HepG2 (cell line): ENCODE measurements around the gene PALM. TPM values are rescaled to one million over a fixed set of nuclear protein-coding genes. Genes with fewer than 3 reads are reported as not detected.

ENCODE experiments used
- ATAC-seq: fragments of 200-7000 bp; cut with Tn5 transposase; 3 replicates; pipeline ENCODE4 v1.9.1; 2020; ENCODE audit warnings: mild to moderate bottlenecking, moderate library complexity
- BruUV-seq: library from RNA; stranded (reverse); fragments of 400-500 nt; replicated peaks from 2 replicates; lab custom pipeline; 2021; lab: Mats Ljungman, UMichigan
- CTCF ChIA-PET: fragments of 300-600 bp; formaldehyde crosslinking; extraction: SDS; loops from one replicate; lab custom pipeline; 2021; ENCODE audit warnings: low total read pairs, inconsistent platforms, low intra/inter-chr PET ratio; lab: Yijun Ruan, JAX
- POLR2A ChIA-PET: fragments of 350-600 bp; sonication (Branson Sonifier 250); formaldehyde crosslinking; loops from one replicate; lab custom pipeline; 2020; ENCODE audit warnings: antibody characterized with exemption, inconsistent platforms; lab: Yijun Ruan, JAX
- DNase-seq: peaks from one replicate; pipeline ENCODE4 v3.0.0-alpha.2; 2015; ENCODE audit warnings: low spot score
- FAIRE-seq: peaks from 3 replicates; lab custom pipeline; 2011; peaks lifted over from hg19 to GRCh38; lab: Jason Lieb, UNC
- H2AFZ ChIP-seq: one replicate; pipeline ENCODE4 v1.6.1; 2011; ENCODE audit warnings: low read length, inconsistent platforms
- H3K27ac ChIP-seq: fragments of 300-600 bp; 3 replicates; pipeline ENCODE4 v1.8.0; 2011; ENCODE audit warnings: mixed run types, mild to moderate bottlenecking, mixed read lengths, low read length, inconsistent platforms; ENCODE audit not compliant: insufficient read depth; ENCODE audit errors: extremely low read length
- H3K27me3 ChIP-seq, 2 experiments: fragments of 200-600 bp in 1 of 2; 2 replicates in 1 of 2; 3 replicates in 1 of 2; pipeline versions ENCODE4 v1.6.0 to v1.8.0; 2011; ENCODE audit warnings: low read length in 2 of 2, mild to moderate bottlenecking in 2 of 2, moderate library complexity in 2 of 2, inconsistent platforms in 1 of 2; ENCODE audit not compliant: insufficient read depth in 2 of 2, control insufficient read depth in 1 of 2
- H3K36me3 ChIP-seq, 2 experiments: fragments of 200-600 bp in 1 of 2; replicated peaks in 1 of 2; 2 replicates in 1 of 2; 3 replicates in 1 of 2; pipeline versions ENCODE4 v1.5.1 to v1.8.0; 2011; ENCODE audit warnings: low read length in 2 of 2, inconsistent platforms in 1 of 2; ENCODE audit not compliant: insufficient read depth in 2 of 2, control insufficient read depth in 1 of 2
- H3K4me1 ChIP-seq: 2 replicates; pipeline ENCODE4 v1.5.1; 2012; ENCODE audit warnings: low read length, inconsistent platforms; ENCODE audit not compliant: insufficient read depth
- H3K4me2 ChIP-seq: 2 replicates; pipeline ENCODE4 v1.6.0; 2011; ENCODE audit warnings: low read depth, low read length, inconsistent platforms
- H3K4me3 ChIP-seq, 3 experiments: fragments of 200-600 bp in 1 of 3; sonication (generic), shearing (Covaris generic) in 1 of 3; replicated peaks in 1 of 3; 2 replicates each; pipeline ENCODE4 v1.5.1; 2011 to 2016; ENCODE audit warnings: low read length in 3 of 3, inconsistent platforms in 2 of 3, low read depth in 2 of 3, mild to moderate bottlenecking in 2 of 3, control low read depth in 1 of 3, mixed read lengths in 1 of 3; ENCODE audit not compliant: insufficient read depth in 1 of 3
- H3K79me2 ChIP-seq: one replicate; pipeline ENCODE4 v1.6.1; 2011; ENCODE audit warnings: low read length, inconsistent platforms; ENCODE audit not compliant: insufficient read depth
- H3K9ac ChIP-seq: 2 replicates; pipeline ENCODE4 v1.6.0; 2011; ENCODE audit warnings: mild to moderate bottlenecking, low read depth, low read length, inconsistent platforms; ENCODE audit not compliant: insufficient read depth
- H3K9me3 ChIP-seq: 2 replicates; pipeline ENCODE4 v1.5.1; 2012; ENCODE audit warnings: mild to moderate bottlenecking, low read length
- H4K20me1 ChIP-seq: 2 replicates; pipeline ENCODE4 v1.6.0; 2011; ENCODE audit warnings: inconsistent platforms, mild to moderate bottlenecking, low read length, moderate library complexity; ENCODE audit not compliant: insufficient read depth
- CBX5 ChIP-seq: sonication (generic); formaldehyde crosslinking; IDR thresholded peaks from 2 replicates; pipeline ENCODE4 v1.4.0; 2020; ENCODE audit warnings: missing genetic modification reagents, borderline replicate concordance
- GABPA ChIP-seq, 2 experiments: IDR thresholded peaks; 2 replicates each; pipeline ENCODE4 v1.6.1; 2011 to 2016; ENCODE audit warnings: low read depth in 2 of 2, low read length in 1 of 2, missing biosample characterization in 1 of 2, missing genetic modification characterization in 1 of 2
- NRL ChIP-seq: sonication (generic); formaldehyde crosslinking; IDR thresholded peaks from 2 replicates; pipeline ENCODE4 v1.5.0; 2020; ENCODE audit warnings: missing genetic modification reagents, mild to moderate bottlenecking, moderate library complexity, borderline replicate concordance
- RFX1 ChIP-seq: fragments of 450-650 bp; IDR thresholded peaks from 2 replicates; pipeline ENCODE4 v1.6.1; 2017
- RFX5 ChIP-seq: IDR thresholded peaks from 2 replicates; pipeline ENCODE4 v1.6.1; 2011; ENCODE audit warnings: low read depth, low read length, improper control_type of control experiment
- RNF2 ChIP-seq: fragments of 450-650 bp; conservative IDR thresholded peaks from 2 replicates; pipeline ENCODE4 v1.6.1; 2016; ENCODE audit warnings: low read depth
- SKIL ChIP-seq: sonication (generic); formaldehyde crosslinking; IDR thresholded peaks from 2 replicates; pipeline ENCODE4 v1.8.0; 2022; ENCODE audit warnings: missing genetic modification reagents, mild to moderate bottlenecking, moderate library complexity, borderline replicate concordance
- SOX6 ChIP-seq, 2 experiments: fragments of 450-650 bp in 1 of 2; sonication (generic) in 1 of 2; formaldehyde crosslinking in 1 of 2; IDR thresholded peaks; 2 replicates each; pipeline versions ENCODE4 v1.4.0 to v1.6.1; 2017 to 2020; ENCODE audit warnings: antibody characterized with exemption in 1 of 2, mild to moderate bottlenecking in 1 of 2, missing genetic modification reagents in 1 of 2
- TFAP4 ChIP-seq: sonication (generic); IDR thresholded peaks from 2 replicates; pipeline ENCODE4 v1.6.1; 2016; ENCODE audit warnings: low read depth, borderline replicate concordance
- TMF1 ChIP-seq: sonication (generic); formaldehyde crosslinking; IDR thresholded peaks from 2 replicates; pipeline ENCODE4 v1.8.1; 2022; ENCODE audit warnings: low read depth, missing genetic modification reagents
- TOPORS ChIP-seq: sonication (generic); formaldehyde crosslinking; IDR thresholded peaks from 2 replicates; pipeline ENCODE4 v1.8.0; 2023; ENCODE audit warnings: mild to moderate bottlenecking, missing genetic modification reagents
- ZMYM2 ChIP-seq: sonication (generic); formaldehyde crosslinking; IDR thresholded peaks from 2 replicates; pipeline ENCODE4 v1.8.0; 2022; ENCODE audit warnings: mild to moderate bottlenecking, missing genetic modification reagents
- ZNF17 ChIP-seq: sonication (generic); formaldehyde crosslinking; IDR thresholded peaks from 2 replicates; pipeline ENCODE4 v1.5.0; 2020; ENCODE audit warnings: mild to moderate bottlenecking, missing genetic modification reagents
- ZNF451 ChIP-seq: sonication (generic); formaldehyde crosslinking; IDR thresholded peaks from 2 replicates; pipeline ENCODE4 v1.5.0; 2020; ENCODE audit warnings: mild to moderate bottlenecking, missing genetic modification reagents
- ZNF580 ChIP-seq: IDR thresholded peaks from 2 replicates; pipeline ENCODE4 v1.6.1; 2016; ENCODE audit warnings: low read depth, borderline replicate concordance
- ZNF652 ChIP-seq: IDR thresholded peaks from 2 replicates; pipeline ENCODE4 v1.6.1; 2016; ENCODE audit warnings: low read depth, borderline replicate concordance
- ZSCAN9 ChIP-seq: IDR thresholded peaks from 2 replicates; pipeline ENCODE4 v1.6.1; 2016; ENCODE audit warnings: borderline replicate concordance
- WGBS: methylation state at CpG from one replicate; pipeline ENCODE4 v1.1.6; 2017; ENCODE audit warnings: low lambda C conversion rate; 5-methylcytosine and 5-hydroxymethylcytosine counted together
- in situ Hi-C: cut with HindIII; loops from 2 replicates; pipeline ENCODE4 v1.10.0; 2017; ENCODE audit warnings: low pct_unique_long_range_greater_than_20kb; ENCODE audit not compliant: extremely low pct_ligation_motif_present
- intact Hi-C: fragments of 100-400 bp; cut with micrococcal nuclease; formaldehyde crosslinking; loops from one replicate; pipeline ENCODE4 v1.10.0; 2022; ENCODE audit not compliant: unreplicated experiment
- polyA plus RNA-seq, 8 experiments: library from polyadenylated mRNA; depleted of rRNA in 3 of 8; stranded (reverse) in 7 of 8; unstranded in 1 of 8; fragments of >200 nt; fragmentation: Illumina TruSeq in 4 of 8; extraction: Trizol in 4 of 8; gene quantifications; 2 replicates each; pipeline versions ENCODE4 v1.2.1 to v1.2.3, GENCODE V29; 2011 to 2016; ENCODE audit warnings: low read depth in 4 of 8, missing spikeins in 1 of 8, mixed read lengths in 1 of 8; ENCODE audit not compliant: insufficient read depth in 1 of 8
- total RNA-seq, 5 experiments: library from RNA; depleted of rRNA; stranded (reverse); fragments of >200 nt; fragmentation: Illumina TruSeq; extraction: Trizol; gene quantifications; 2 replicates each; pipeline ENCODE4 v1.2.3, GENCODE V29; 2016; ENCODE audit warnings: low read depth in 1 of 5
- TF ChIP-seq, protein P1 (sequence below): sonication (generic); formaldehyde crosslinking; IDR thresholded peaks from 2 replicates; pipeline ENCODE4 v1.5.1; 2020; ENCODE audit warnings: mild to moderate bottlenecking, missing genetic modification reagents, moderate library complexity

The PALM gene
- total and polyA plus RNA-seq, 2 of the 13 experiments (the other 11 are each of a cell fraction or from before 2014, with no cell fraction given), result 4.0 to 9.7 TPM

- TF ChIP-seq GABPA (IDR thresholded peaks at IDR 0.05; ENCODE audit: low read depth, low read length) (peak; percentile 41), GABPA (CRISPR knock-in tag; IDR thresholded peaks at IDR 0.05; ENCODE audit: low read depth) (no peak), ZMYM2 (no peak), NRL (CRISPR knock-in tag) (no peak), TOPORS (CRISPR knock-in tag) (no peak; the same call in 1 of the 2 replicates), ZNF652 (CRISPR knock-in tag) (no peak), ZSCAN9 (peak; percentile 61; the same call in 1 of the 2 replicates), ZNF451 (CRISPR knock-in tag) (no peak), TMF1 (CRISPR knock-in tag) (peak; percentile 55), RFX1 (no peak)
- TF ChIP-seq, all 625 proteins: peak for 129
These were observed 45.6 kb upstream of the PALM start, which contains the start of gene RNF126 (continued) for GRCh38 chr19:662962-663681.

DNA sequence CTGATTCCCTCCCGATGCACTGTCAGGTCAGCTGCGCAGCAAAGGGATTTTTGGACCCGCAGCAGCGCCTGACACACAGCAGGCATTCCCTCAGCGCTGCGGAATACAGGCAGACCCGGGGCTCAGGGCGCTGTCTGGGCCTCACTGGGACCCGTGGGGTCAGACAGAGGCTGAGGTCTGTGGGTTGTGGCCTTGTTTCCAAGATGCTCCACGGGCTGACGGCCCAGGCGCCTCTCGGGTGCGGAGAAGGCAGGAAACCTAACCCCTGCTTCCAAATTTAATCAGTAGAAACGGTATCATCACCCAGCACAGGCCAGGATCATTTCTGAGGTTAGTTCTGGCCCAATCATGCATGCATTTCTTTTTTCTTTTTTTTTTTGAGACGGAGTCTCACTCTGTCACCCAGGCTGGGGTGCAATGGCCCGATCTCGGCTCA lies 45.0 kb upstream of the PALM start:
- Histone ChIP-seq H3K9me3 (no peaks in the 10 kb centered on the region; the same call in 1 of the 2 replicates), H3K27ac (peak overlapping the region; percentile 79), H4K20me1 (peaks cover 28% of the 10 kb centered on the region), H3K4me3 (peak overlapping the region; percentile 35 to 99 (median 66); a peak in 5 of 6 replicates), H3K9ac (peak overlapping the region; percentile 65), H3K4me1 (peaks cover 53% of the 10 kb centered on the region), H3K36me3 (peaks cover 1 to 3% of the 10 kb centered on the region in 2 experiments; a peak in 2 of 5 replicates), H2AFZ (no peak overlapping the region), H3K4me2 (peak overlapping the region; percentile 76), H3K27me3 (no peaks in the 10 kb centered on the region; a peak in 1 of 5 replicates), H3K79me2 (peaks cover 42% of the 10 kb centered on the region)
- intact Hi-C loops, result loop anchor here (1.0 to 10.0 kb wide), 3 partner anchors 71 to 261 kb away; partner anchors contain the start of genes ARID3A and HCN2
- CTCF ChIA-PET, result interaction anchor here (1.7 kb wide), 1 partner anchor 70 kb away, joined by 8 read pairs; no protein-coding TSS in a partner anchor
- WGBS, result 64% methylated on average over 15 of the region's 18 CpGs
- no peak for DNase-seq
- in situ Hi-C loops, result no loop called here
- no peak for FAIRE-seq
- ATAC-seq, result peak; percentile 4
- no TSS peak for BruUV-seq
- POLR2A ChIA-PET, result interaction anchor here (0.5 to 1.7 kb wide), 18 partner anchors 12 to 197 kb away, joined by 3 to 11 read pairs (median 4); partner anchors contain the start of gene FSTL3
- TF ChIP-seq ZNF580 (CRISPR knock-in tag) (0 out of 2 replicates have a peak, but pooled peaks have one; percentile 14), RNF2 (0 out of 2 replicates have a peak, but pooled peaks have one; percentile 30), SOX6 (IDR thresholded peaks at IDR 0.05) (no peak), SOX6 (CRISPR knock-in tag; IDR thresholded peaks at IDR 0.05) (no peak), CBX5 (CRISPR knock-in tag) (peak; percentile 2; the same call in 1 of the 2 replicates), SKIL (CRISPR knock-in tag) (no peak), TFAP4 (peak; percentile 75; the same call in 1 of the 2 replicates), RFX5 (no peak), ZNF17 (CRISPR knock-in tag) (no peak)
- TF ChIP-seq, protein P1, sequence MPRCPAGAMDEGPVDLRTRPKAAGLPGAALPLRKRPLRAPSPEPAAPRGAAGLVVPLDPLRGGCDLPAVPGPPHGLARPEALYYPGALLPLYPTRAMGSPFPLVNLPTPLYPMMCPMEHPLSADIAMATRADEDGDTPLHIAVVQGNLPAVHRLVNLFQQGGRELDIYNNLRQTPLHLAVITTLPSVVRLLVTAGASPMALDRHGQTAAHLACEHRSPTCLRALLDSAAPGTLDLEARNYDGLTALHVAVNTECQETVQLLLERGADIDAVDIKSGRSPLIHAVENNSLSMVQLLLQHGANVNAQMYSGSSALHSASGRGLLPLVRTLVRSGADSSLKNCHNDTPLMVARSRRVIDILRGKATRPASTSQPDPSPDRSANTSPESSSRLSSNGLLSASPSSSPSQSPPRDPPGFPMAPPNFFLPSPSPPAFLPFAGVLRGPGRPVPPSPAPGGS (CRISPR knock-in tag), result no peak
